DMS79 (cell line): ENCODE results near the gene EPB41.

Experiments used
- DNase-seq: peaks from one replicate; lab custom pipeline; 2025; lab: John Stamatoyannopoulos, UW

Gene EPB41

DNA sequence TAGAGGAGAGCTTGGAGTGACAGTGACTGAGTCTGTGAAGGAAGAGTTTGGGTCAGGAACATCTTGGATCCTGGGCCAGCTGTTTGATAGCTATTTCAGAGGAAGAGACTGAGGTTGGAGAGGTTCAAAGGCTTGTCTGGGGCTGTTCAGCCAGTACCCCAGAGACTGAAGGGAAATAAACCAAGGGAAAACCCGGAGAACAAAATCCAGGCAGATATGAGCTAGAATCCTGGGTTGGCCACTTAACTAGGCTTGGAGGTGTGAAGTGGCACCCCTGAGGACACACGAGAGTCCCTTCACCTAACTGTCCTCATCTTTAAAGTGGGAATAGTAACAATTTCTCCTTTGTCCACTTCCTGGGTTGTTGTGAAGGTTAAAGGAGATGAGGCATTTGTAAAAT is 23.1 kb upstream of the EPB41 start:
- no peak for DNase-seq

DNA sequence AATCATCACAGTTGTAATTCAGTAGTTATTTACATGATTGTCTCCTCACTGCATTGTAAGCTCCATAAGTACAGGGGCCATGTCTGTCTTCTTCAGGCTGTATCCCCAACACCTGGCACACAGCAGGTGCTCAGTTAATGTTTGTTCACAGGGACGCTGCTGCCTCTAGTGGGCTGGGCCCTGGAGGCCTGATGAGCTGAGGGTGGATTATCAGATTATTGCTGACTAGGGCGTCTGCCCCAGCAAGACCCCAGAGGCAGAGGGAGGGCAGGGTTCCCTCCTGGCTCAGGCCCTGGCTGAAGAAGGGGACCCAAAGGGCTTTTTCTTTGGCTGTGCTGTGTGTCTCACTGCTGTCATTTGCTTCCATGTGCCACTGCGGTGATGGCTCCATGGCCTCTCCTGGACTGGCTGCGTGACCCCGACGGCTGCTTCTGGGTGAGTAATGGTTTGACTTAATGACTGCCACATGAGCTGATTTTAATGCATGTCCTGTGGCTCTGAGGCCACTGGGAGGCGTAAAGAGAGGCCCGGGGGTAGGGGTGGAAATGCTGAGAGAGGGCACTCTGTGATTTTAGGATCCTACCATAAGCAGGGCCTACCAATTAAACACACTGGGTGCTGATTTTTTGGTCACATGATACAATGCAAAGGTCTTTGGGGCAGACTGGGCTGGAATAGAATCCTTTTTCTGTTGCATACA is 20.8 kb upstream of the EPB41 start:
- no peak for DNase-seq

DNA sequence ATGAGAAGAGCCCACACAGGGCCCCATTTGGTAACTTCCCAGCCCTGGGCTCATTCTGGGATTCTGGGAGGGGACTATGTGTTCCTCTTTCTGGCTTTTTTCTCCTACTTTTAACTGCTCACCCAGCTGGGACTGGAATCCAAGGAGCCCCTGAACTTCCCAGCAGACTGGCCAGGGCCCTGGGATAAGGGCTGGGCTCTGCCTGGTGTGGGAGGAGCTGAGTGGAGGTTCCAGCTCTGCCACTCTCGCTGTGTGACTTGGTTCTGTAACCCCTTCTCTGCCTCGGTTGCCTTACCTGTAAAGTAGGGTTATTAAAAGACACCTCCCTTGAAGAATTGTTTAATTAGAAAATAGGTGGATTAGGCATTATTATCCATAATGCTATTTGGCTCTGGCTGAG is 19.6 kb upstream of the EPB41 start:
- no peak for DNase-seq

DNA sequence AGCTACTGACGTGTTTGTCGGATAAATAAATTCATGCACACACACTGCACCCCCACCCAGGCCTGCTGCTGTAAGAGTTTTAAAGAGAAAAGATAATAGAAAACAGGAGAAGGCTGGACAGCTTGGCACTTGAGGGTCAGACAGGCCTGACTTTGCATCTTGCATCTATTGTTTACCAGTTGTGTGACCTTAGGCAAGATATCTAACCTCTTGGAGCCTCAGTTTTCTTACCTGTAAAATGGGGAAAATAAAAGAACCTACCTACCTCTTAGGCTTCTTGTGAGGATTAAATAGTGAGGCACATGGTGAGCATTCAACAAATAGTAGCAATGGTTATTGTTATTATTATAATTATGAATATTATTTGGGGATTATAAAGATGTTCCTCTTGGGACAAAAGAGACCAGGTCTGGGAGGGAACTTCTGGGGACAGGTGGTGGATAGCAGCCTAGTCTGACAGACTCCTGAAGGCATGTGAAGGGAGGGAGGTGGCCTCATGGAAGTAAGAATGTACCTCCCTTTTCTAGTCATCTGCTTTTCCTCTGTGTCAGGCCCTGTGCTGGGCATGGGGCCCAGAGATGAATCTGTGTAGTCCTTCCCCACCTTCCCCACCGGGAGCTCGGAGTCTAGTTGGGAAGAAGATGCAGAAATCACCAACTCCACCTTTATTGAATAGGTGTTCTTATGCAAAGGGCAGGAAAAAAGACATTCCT is 18.3 kb upstream of the EPB41 start:
- DNase-seq: no peak

DNA sequence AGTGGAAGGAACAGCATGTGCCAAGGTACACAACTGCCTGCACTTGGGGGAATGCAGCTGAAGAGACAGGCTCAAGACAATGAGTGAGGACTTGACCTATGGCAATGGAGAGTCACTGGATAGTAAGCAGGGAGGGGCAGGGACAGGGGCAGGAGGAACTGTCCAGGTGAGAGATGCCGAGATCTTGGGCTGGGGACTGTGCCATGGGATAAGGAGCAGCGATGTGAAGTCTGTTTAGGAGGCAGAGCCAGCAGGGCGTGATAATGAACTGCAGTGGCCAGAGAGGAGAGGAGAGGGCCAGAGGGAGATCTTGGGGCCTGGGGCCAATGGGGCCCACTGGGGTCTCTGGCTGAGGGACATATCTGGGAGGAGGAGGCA is 17.8 kb upstream of the EPB41 start:
- DNase-seq: no peak

DNA sequence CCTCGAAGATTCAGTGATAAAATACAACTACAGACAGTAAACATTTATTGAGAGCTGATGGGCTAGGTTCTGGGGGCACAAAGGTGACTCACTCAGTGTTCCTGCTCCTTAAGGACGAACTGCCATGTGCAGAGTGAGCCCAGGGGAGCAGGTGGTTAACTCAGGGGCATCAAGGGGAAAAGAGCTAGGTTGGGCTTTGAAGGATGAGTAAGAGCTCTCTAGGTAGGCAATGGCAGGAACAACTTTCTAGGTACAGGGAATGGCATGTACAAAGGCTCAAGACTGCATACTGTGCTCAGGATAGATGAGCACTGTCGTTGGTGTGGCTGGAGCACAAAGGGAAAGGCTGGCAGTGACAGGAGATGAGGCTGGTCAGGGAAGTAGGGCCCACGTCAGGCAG is 16.6 kb upstream of the EPB41 start:
- DNase-seq: no peak

DNA sequence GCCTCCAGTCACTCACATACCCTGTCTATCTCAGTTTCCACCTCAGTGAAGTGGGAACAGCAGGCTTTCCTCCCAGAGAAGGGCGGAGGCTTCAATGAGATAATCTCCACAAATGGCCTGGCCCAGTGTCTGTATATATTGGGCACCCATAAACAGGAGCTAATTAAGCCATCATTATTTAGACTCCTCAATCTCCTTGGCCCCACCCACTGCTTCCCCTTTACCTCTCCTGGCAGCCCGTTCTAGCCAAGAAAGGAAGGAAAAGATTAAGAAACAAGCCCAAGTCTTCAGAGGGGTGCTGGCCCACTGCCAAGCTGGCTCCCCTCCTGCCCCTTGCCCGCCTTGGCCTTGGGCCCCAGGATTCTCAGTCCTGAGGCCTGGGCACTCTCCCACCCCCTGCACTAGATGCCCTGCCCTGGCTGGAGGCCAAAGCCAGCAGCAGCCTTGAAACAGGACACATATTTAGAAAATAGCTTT is 15.9 kb upstream of the EPB41 start:
- DNase-seq: peak; percentile 8

DNA sequence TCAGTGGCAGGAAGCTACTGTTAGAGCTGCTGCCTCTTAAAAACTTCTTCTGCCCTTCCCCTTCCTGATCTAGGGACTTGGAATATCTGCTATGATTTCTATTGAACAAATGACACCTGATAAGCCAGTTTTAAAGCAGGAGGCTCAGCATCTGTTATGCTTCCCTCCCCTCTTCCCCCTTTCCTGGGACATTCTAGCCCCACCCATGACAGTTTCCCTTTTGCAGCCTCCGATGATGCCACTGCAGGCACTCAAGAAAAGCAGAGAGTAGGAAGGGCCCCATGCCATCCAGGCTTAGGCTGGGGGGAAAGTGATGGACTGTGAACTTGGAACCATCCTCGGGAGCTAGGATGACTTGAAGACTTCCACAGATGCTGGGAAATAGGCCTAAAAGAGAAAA is 15.1 kb upstream of the EPB41 start:
- DNase-seq: no peak

DNA sequence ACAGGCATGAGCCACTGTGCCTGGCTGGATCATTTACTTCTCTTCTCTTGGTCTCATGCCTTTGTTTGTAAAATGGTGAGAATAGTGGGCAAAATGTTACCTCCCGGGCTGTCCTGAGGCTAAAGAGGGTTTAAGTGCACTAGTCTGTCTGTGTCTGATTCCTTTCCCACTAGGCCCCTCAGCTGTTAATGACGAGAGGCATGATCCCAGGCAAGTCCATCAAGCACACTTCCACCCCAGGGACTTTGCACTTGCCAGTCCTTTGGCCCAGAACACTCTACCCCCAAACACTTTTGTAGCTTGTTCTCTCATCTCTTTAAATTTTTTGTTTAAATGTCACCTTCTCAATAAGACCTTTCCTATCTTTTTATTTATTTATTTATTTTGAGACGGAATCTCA is 13.8 kb upstream of the EPB41 start:
- DNase-seq: no peak

DNA sequence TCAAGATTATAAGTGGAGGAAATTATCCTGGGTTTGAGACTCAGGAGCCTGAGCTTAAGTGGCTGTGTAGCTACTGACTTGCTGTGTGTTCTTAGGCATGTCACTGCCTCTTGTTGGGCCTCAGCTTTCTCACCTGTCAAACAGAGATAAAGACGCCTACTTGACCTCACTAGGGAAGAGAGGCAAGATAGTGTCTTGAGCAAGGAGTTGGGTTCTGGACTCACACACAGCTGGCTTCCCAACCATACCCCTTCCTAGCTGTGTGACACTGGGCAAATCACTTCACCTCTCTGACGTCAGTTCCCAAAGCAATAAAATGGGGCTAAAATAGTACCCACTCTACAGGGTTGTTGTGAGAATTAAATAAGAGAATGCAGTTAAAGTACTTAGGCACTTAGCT is 11.6 kb upstream of the EPB41 start:
- no peak for DNase-seq

DNA sequence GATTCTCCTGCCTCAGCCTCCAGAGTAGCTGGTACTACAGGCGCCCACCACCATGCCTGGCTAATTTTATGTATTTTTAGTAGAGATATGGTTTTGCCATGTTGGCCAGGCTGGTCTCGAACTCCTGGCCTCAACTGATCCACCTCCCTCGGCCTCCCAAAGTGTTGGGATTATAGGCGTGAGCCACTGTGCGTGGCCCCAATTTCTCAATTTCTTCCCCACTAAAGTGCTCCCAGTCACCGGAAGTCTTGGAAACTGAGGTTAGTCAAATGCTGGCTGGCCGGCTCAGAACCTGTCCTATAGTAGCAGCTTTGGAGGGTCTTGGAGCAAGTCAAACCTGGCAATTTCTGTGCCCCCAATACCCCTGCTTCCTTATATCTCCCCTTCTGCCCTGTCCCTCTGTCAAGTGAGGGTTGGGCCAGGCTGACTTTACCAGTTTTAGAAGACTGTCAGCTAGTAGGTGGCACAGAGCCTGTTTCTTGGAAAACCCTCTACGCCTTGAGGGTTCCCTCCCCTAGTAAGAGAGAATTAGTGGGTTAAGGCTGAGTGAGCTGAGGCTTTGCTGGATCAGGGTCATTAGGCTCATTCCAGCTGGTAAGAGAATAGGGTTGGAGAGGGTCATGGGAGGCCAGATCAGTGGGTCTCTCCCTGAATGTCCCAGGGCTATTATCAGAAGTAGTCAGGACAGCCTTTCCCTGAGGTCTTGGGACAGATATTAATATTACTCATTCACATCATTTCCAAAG is 8.3 kb upstream of the EPB41 start:
- DNase-seq: no peak

DNA sequence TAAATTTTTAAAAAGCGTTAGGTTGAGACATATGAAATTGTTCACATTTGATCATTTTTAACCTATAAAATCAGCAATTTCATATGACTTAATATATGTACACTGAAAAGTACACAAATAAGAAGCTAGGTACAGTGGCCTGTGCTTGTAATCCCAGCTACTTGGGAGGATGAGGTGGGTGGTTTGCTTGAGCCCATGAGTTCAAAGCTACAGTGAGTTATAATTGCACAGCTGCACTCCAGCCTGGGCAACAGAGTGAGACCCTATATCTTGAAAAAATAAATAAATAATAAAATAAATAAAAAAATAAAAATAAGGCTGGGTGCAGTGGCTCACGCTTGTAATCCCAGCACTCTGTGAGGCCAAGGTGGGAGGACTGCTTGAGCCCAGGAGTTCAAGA is 5.2 kb upstream of the EPB41 start:
- no peak for DNase-seq

DNA sequence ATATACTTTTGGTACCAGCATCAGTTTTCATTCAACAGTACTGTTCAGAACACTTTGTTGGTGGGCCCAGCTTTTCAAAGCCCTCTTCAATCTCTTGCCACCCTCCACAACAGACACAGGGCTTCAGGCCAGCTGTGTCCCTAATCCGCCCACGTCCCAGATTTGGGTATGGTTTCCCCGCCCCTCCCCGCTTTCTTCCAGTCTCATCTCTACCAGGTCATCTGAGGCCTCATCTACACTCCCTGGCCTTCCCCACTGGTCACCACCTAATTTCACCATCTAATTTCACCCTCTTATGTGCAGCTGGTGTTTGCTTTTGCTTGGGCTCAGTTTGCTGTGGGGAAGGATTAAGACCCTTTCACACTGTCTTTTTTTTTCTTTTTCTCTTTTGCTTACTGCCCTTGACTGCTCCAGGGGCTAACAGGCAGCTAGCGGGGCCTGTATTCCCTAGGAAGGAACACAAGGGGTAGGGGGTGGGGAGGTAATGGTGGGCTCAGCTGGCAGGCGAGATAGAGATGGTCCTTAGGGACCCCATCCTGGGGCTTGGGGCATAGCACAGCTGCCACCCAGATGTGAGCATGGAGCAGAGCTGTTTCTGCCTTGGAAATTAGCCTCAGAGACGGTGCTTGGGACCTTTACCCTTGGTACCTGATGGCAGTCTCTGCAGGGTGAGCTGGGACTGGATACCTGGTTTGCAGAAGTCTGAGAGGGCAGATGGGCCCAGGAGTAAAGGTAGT is 3.8 kb upstream of the EPB41 start:
- DNase-seq: no peak

DNA sequence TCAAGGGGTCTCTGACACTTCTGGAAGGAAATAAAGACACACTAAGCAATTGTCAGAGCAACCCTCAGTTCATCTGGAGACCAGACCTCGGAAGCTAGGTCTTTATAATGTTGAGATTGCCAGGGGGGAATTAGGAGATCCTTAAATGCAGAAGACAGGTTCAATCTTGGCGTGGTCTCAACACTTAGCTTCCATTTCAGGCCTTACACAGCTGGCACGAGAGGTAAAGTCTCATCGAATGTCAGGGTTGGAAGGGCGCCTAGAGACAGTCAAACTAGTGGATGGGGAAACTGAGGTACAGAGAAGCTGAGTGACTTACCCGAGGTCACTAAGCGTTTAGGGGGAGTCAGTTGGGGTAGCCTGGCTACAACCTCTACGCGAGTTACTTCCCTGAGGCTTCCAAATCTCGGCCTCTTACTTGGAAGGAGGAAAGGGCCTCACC is 562 bp upstream of the EPB41 start:
- DNase-seq: no peak

DNA sequence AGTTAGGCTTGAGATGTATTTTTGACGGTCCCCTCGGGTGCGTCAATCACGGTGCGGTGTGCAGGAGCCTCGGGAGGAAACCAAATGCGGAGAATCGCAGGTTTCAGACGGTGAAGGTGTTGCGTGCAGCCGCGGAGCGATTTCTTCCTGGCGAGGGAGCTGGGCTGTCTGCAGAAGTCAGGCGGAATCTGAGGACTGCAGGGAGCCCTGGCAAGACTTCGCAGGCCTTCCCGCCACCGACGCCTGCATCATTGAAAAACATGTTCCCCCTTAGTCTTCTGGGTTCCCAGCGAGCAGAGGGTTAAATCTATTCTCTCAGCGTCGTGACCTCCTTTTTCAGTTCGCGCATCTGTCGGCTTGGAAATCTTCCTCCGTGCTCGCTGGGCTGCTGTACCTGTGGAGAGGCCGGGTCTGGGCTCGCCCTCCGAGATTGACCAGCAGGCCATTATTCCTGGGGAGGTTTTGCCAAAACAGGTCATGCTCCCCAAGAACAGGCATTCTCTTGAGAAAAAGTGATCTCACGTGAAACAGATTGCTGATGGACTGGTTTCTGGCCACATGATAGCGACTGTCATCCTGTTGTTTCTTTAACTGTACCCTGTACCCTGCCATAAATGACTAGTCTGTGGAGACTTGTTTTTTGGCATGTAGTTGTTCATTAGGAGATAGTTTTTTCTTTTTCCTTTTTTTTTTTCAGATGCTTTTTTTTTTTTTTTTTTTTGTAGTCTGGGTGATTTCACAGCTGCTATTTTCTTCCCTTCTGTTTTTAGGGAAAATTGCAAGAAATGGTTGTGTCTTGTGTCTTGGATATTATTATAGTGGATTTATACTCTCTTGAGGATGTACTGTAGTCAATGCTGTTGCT is 894 bp downstream of the EPB41 start:
- peak; percentile 44 for DNase-seq

DNA sequence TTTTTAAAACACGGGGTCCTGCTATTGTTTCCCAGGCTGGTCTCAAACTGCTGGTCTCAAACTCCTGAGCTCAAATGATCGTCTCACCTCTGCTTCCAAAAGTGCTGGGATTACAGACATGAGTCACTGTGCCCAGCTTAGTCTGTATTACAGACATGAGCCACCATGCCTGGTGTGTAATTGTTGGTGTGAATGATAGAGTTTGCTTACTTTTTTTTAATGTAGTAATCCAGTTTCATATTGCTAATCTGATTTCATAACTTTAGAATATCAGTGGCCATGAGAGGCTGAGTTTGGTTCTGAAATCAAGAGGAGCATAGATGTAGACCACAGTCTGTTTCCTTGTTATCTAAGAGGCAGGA is 3.4 kb downstream of the EPB41 start:
- DNase-seq: no peak

DNA sequence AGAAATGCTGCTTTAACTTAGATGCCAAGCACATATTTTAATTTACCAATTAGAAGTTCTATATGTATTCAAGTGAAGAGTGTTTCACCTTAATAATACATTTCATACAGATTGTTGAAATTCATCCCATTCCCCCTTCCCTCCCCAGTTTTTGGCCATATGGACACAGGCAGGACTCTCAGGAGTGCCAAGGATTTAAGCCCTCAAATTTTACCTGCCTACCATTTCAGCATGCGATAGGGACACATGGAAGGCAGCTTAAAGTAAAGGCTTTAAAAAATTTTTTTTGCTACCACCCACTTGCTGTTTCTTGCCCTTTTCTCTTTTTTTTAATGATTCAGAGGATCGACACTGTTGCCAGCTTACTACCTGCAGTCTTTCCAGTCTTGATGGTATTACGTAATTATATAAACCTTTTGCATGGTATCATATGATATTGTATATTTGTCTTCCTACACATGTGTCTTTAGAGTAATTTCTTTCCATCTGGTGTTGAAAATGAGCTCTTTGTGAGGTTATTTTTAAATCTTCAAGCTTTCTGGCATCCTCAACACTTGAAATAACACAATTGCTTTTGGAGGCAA is 7.0 kb downstream of the EPB41 start:
- DNase-seq: no peak

DNA sequence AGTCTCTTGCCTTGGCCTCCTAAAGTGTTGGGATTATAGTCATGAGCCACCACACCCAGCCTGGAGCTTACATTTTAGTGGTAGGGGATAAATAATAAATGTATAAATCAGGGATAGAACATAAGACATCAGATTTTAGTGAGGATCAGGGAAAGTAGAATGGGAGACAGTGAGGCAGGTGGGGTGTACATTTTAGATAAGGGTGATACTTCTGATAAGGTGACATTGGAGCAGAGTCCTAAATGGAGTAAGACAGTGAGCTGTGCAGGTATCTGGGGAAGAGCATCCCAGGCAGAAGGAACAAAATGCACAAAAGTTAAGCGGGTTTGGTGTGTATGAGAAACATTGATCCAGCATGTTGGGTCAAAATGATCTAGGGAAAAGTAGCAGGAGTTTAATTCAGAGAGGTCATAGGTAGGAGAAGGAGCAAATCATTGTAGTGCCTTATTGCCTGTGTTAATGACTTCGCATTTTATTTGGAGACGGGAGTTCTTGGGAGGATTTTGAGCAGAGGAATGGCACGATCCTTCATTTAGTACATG is 11.1 kb downstream of the EPB41 start:
- DNase-seq: no peak

DNA sequence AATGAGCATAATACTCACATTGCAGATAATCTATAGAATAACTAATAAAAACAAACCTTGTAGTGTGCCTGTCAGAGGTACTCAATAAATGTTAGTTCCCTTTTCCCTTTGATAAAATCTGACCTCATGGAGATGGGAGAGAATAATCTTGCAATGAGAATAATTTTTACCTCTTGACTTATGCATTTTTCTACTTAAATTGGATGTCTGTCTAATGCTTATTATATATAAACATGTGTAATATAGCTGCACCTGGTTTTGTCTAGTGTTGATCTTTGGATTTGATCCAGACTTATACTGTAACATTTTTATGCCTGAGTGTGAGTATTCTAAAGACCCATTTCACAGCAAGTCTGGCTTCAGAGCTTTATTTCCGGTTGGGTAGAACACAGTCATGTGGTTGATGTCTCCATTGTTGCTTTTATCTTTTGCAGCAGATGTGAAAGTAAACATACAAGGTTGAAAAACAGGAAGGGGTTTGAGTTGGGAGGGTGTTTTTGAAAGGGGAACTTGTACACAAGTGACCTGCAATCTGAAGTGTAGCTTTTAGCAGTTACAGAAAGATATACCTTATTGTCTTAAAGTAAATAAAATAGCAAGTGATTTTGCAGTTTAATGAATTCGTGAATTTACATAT is 12.4 kb downstream of the EPB41 start:
- DNase-seq: no peak

DNA sequence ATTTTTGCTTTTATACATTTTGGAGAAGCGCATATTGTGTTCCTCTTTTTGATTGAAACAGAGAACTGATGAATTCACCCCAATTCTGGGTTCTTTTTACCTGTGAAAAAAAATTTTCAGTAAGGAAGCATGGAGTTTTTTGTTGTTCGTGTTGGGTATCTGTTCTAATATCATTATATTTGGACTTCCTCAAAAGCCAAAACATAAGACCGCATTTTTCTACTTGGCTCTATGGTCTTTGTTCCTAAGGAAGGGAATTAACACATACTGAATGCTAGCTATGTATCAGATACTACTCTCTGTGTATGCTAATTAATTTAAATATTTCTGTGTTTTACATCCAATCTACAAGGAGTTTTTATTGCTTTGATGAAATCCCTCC is 12.9 kb downstream of the EPB41 start:
- no peak for DNase-seq
